GM18508 (cell line): Measurements from ENCODE around the gene PTPN18.
"Not testable (repeated sequence)": the region's sequence is repeated elsewhere in the genome, so short reads cannot be mapped to it uniquely, and the experiment has no call there.

Experiments
- ATAC-seq: cut with Tn5 transposase; IDR thresholded peaks from one replicate; pipeline ENCODE4 v1.9.1; 2021; ENCODE audit warnings: moderate number of reproducible peaks; ENCODE audit not compliant: insufficient read depth, unreplicated experiment

The PTPN18 gene

DNA sequence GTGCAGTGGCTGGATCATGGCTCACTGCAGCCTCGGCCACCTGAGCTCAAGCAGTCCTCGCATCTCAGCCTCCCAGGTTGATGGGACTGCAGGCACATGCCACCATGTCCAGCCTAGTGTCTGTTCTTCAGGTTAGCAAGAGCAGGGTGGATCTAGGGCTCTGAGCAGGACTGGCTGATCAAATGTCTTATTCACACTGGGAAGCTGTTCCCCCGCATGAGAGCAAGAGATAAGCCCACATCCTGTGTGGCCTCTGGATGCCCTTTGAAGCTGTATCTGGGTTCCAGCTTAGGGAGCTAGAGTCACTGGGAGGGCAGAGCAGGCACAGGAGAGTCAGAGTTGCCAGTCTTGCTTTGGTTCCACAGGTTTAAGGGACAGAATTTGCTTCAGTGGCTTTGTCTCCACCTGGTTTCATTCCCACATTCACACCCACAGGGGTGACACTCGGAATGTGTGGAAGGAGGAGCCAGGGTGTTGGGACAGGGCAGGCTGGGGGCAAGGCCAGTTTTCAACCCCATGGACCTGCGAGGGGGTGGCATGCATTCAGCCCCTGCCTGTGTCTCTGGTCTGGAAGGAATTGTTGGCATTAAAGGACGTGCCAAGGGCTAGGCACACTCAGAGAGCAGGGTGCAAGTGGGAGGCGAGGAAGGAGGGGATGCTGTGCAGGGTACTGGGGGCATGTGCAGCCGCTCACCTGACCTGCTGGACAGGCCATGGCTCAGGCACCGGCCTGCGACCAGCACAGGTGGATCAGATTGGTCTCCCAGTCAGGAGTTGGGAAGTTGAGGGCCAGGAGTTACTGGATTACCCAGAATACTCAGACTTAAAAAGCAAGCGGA lies 24.5 kb downstream of the PTPN18 start:
- ATAC-seq = no peak

DNA sequence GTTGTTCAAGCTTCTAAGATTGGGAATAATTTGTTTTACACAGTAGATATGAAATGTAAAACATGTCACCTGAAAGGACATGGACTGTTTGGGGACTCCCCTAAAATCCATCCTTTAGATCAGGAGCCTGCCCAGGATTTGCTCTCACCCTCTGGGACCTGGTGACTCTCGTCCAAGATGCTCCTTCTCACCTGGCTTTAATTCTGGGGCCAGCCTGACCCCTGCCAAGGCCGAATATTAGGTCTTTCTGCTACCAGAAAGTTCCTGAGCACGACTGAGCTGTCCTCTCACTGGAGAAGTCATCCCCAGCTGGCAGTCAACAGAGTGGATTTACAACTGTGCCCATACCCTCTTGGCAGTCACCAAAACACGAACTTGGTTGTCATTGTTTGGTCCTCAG lies 25.3 kb downstream of the PTPN18 start:
- ATAC-seq = no peak

DNA sequence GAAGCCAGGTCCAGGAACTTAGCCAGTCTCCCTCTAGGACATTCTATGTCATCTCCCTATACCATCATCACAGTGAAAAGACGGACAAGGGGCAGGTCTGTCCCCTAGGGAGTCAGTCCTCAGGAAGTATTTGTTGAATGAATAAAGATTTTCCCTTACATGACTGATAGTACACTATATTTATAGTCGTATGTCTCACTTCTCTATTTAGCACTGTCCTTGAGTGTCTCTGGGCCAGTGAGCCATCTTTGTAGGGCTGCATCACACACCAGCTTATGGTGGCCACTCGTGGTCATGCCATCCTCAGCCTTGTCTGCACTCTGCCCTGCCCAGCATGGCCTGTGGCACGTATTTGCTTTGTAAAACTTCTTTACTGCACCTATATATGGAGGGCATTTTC lies 25.8 kb downstream of the PTPN18 start:
- no peak for ATAC-seq

DNA sequence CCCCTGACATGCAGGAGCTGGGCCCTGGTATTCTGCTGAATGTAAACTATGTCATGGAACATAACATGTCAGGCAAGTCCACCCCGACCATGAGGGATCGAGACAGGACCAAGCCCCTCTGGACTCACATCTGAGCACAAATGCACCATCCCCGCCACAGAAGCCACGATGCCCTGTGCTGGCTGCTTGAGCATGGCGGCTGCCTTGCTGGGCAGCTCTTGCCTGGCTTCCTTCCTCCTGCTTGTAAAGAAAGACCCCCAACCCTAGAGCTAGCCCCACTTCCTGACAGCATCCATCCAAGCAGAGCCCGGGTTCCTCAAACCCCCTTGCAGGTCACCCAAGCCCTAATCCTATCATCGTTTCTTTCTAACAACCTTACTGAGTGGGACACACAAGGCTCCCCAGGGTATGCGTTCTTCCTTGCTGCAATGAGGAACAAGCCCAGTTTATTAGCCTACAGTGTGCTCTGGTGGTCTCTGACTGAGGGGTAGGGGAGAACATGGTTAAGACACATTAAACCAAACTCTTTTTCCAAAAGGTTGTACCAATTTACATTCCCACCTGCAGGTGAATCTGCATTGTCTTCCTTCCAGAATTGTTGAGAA lies 26.6 kb downstream of the PTPN18 start:
- no peak for ATAC-seq

DNA sequence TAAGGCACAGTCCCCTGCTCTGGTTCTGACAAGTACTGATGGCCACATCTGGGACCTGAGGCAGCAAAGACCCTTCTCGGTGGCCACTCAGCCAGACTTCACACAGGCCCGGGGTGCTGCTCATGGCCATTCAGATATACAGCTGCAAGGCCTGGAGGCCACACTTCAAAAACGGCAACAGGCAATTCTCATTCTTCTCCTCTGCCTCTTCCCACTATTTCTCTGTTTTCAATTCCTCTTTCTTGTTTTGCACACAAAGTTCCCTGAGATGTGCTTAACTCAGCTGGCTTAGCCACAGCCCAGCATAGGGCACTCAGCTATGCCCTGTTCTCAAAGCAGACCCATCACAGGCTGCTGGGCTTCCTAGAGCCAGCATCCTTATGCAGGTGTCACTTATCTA lies 29.9 kb downstream of the PTPN18 start:
- peak; percentile 33 for ATAC-seq

DNA sequence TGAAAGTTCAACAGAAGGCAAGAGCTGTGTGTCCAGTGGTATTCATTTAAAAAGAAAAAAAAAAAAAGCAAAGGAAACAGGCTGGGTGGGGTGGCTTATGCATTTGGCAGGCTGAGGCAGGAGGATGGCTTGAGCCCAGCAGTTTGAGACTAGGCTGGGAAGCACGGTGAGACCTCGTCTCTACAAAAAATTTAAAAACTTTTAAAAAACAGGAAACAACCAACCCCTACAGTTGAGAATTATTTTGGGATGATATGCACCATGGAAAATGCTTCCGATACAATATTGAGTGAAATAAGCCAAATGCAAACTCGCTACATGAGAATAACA lies 31.2 kb downstream of the PTPN18 start:
- ATAC-seq = no peak

DNA sequence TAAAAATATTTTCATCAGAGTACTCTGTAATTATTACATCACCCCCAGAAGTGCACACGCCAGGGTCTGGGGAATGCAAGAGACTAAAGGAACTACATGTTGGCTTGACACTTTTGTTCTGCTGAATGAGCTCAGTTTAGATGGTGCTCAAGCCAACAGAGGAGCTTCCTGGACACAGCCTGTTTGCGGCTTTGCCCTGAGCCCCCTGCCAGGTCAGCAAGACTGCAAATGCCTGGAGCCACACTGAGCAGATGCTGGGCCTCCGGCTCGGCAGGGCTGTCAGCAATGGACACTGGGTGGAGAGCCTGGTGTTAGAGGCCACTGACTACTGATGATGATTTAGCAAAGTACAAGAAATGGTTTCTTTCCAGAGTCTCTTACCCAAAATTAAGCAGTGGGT lies 31.9 kb downstream of the PTPN18 start:
- no peak for ATAC-seq

DNA sequence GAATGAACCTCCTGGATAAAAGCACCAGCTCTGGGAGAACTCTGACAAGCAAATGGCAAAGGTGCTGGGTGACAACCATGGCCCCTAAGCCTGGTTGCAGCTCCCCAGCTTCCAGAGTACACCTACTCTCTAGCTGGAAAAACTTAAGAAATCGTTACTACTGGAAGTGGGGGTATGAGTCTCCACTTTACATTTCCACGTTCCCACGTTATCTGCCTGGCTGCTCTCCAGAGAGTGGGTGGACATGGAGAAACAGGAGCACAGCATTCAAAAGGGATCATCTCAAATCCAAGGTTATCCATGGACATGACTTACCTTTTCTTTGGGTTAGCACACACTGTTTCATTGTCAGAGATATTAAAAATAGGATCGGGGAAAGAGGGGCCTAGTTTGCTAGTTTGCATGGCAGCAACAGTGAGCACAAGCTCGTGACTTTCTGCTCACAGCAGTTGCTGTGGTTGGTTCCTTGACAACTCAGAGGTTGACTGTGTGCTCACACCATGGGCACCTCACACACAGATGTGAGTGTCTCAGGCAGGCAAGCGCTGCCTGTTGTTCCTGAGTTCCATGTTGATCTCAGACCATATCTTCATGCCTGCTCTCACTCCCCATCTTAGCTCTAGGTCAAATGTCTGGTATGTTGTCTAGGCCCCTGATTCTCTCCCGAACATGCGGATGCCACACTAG lies 32.5 kb downstream of the PTPN18 start:
- no peak for ATAC-seq

DNA sequence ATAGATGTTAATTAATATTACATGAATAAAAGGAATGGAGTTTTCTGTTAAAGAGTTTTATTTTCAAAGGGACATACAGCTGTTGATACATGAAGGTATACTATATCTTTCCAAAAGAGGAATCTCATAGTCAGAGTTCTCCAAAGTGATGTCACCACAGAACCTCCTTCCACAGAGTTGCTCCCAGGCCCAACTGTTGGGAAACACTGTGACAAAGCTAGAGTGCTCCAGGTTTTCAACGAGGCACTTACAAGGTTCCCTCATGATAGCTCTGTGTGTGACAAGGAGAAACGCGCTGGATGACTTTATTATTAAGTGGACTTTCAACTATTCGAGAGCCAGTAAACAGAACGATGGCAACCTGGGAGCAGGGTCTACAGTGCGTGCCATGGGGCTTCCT lies 33.5 kb downstream of the PTPN18 start:
- no peak for ATAC-seq

DNA sequence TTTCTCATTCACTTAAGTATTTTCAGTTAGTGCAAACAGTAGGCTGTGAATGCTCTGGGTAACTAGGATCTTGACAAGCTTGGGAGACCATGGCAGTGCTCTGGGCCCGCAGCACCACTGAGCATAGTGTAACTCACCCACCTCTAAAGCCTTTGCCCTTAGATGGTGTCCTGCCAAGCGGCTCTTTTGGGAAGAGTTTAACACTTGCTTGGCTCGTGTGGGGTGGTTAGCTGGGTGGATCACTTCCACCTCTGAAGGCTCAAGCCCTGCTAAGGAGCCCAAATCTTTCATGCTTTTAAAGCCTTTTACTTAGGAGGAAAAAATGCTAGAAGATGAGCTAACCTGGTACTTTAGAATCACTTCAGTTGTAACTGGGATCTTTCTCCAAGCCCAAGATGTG lies 33.9 kb downstream of the PTPN18 start:
- no peak for ATAC-seq

DNA sequence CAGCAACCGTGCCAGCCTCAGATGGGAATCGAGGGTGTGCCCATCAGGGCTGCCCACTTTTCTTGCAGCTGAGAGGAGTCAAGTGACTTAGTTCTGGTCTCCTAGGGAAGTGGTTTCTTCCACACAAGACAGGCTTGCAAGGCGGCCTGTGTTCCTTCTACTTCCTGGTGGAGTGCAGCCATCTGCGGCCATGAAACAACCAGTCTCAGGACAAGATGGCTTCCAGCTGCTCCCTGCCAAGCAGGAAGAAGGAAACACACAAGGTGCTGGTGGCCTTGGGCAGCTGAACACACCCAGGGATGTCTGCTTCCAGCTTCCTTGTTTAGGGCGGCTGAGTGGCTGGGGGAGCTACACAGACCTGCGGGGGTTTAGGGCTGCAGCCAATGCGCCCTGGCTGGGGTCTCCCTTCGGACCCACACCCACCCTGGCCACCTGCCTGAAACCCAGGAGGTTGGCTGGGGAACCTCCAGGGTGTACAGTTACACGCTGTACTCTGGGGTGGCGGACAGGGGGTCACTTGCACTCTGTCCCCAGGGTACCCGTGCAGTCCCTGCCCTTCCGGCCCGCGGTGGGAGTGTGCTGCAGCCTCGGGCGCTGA lies 34.7 kb downstream of the PTPN18 start:
- peak; percentile 6 for ATAC-seq

DNA sequence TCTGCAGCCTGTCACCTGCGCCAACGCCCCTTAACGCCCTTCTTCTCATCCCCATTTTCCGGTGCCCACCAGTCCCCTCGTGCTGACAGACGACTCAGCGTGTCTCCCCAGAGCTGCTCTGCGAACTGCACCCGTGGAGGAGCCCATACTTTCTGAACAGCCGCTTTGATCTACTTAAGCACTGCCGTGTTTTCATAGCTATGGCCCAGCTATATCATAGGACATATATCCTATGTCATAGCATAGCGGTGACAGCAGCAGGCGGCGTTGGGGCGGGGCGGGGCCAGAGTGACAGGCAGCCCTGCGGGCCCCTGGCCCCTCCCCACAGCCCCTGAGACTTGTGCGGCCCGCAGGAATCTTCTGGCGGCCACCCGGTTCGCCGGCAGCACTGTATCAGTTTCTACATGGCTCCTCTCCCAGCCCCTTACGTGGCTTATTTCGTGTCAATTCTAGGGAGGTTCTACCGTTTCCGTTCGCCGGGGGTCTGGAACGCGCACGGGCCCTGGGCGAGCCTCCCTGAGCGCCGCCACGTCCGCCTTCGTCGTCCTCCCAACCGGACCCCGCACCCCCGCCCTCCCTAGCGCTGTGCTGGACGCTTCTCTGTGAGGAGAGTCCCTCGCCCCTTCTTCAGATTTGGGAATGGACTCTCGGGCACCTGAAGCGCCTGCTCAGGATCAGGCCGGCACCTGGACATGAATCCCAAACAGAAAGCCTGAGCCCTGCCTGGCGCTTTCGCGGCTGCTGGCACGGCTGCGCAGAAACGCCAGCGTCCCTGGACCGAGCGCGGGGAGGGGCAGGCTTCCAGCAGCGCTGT lies 35.4 kb downstream of the PTPN18 start:
- ATAC-seq = peak; percentile 75

DNA sequence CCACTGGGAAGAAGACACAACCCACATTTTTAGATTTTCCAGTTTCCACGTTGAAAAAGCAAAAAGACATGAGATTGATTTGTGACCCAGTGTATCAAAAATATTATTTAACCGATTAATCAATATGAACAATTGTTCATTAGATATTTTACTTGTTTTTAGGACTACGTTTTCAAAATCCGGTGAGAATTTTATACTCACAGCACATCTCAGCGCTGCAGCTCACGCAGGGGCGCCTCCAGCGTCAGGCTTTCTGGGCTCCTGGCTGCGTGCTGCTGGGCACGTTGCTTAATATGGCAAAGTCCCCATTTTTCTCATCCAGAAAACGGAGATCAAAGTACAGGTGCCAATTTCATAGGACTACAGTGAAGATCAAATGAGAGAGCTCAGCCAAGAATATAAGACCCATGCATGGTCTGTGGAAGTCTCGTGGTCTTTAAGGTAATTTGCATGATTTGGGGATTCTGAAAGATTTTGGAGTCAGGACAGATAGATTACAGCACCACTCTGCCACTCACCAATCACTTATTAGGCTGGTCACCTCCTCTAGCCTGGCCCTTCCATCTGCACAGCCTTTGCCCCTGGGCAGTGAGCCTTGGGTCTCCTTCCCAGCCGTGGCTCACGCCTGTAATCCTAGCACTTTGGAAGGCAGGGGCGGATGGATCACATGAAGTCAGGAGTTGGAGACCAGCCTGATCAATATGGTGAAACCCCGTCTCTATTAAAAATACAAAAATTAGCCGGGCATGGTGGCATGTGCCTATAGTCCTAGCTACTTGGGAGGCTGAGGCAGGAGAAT lies 36.2 kb downstream of the PTPN18 start:
- ATAC-seq = no peak

DNA sequence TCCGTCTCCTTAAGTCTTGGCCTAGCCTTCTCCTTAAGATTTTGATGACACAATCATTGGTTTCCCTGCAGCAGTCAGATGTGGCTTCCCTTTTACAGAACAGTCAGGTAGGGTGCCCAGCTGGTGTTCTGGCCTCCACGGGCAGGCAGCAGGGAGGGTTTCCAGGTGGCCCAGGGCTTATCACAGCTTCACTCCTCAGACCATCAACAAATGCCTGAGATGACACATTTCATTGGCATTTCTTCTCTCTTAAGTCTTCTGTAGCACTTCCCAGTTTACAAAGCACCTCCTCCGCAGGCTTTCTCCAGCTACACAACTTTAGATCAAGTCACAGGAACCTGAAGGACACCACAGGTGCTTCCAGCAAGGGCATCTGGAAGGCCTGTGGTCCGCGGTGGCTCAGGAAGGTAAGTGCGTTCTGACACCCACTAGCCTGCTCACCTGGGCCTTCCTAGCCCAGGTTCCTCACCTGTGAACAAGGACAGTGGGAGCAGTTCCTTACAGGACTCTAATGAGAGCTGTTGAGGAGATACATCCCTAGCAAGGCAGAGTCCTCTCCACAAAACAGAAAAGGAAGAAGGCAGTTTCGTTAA lies 37.6 kb downstream of the PTPN18 start:
- ATAC-seq = no peak

DNA sequence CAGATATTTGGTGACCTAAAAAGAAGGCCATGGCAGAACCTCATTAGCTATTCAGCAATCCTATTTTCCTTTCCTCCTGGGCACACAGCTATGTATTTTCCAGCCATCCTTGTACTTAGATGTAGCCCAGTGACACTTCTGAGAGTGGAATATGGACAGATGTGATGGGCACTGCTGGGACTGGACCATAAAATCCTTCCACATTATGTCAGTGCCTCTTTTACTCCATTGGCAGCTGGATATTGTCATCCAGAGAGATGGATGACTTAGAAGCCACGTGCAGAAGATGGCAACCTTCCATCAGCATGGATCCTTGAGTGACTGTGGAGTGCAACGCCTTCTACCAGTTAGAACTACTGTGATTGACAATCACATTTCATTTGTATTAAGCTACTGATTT lies 50.4 kb downstream of the PTPN18 start:
- not testable (repeated sequence) for ATAC-seq

DNA sequence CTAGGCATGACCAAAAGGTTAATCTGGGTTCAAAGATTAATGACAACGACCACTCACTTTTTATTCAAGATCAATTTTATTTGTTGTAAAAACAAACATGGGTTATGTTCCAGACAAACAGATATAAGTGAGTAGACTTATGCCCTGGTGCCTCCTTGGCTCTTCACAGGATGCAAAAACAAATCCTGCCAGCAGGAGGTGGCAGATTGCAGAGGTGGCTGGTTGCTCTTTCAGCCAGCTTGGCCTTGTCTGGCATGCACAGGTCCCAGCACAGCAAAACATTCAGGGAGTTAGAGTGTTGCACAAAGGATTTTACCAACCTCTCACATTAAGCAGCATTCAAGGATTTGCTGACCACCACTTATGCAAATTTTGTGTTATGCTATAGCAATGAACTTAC lies 60.8 kb downstream of the PTPN18 start:
- ATAC-seq = not testable (repeated sequence)

DNA sequence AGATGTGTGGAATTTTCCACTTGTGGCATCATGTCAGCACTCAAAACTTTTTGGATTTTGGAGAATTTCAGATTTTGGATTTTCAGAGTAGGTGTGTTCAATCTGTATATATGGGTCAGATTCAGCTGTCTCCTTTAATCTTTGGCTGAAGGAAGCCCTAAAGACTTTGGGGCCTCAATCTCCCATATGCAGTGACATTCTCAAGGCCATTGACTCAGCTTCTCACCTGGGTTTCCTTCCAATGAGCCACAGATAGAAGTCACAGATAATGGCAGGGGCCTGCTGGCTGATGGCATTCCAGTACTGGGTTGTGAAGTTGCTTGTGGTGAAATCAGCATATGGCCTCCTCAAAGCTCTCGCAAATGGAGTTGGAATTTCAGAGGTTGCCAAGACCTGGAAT lies 63.0 kb downstream of the PTPN18 start:
- not testable (repeated sequence) for ATAC-seq
